K562 treated with DMSO at 1 percent for 48 hours (cell line): ENCODE data around the gene ACTRT2. TPM values are rescaled to one million over a fixed set of nuclear protein-coding genes. Genes with fewer than 3 reads are reported as not detected.

Source experiments
- total RNA-seq: library from RNA; unstranded; fragments of 300-600 nt; gene quantifications from 2 replicates; pipeline ENCODE4 v1.2.3, GENCODE V29; 2022; ENCODE audit warnings: low replicate concordance; ENCODE audit errors: extremely low read depth

ACTRT2 gene
- not detected in 2 replicates for total RNA-seq

DNA sequence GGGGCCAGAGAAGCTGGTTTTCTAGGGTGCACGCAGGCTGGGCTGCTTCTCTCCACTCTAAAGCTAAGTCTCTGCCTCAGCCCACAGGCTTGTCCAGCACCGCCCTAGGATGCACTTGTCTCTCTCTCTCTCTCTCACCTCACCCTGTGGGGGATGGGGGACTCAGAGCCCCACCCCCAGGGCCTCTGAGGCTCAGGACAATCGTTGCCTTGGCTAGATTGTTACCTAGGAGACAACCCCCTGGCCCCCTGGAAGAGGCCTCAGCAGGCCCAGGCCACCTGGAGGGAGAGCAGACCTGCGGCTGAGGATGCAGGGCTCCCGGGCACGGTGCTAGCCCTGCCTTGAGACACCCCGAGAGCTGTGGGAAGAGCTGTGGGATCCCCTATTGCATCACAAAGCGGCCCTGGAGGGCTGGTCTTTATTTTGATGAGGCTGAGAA lies at the start of gene ACTRT2:
Gene ACTRT2 (plus strand): TSS at position 235 of the 439 bp plus-strand sequence. CDS start 220 bp downstream, outside the sequence.

DNA sequence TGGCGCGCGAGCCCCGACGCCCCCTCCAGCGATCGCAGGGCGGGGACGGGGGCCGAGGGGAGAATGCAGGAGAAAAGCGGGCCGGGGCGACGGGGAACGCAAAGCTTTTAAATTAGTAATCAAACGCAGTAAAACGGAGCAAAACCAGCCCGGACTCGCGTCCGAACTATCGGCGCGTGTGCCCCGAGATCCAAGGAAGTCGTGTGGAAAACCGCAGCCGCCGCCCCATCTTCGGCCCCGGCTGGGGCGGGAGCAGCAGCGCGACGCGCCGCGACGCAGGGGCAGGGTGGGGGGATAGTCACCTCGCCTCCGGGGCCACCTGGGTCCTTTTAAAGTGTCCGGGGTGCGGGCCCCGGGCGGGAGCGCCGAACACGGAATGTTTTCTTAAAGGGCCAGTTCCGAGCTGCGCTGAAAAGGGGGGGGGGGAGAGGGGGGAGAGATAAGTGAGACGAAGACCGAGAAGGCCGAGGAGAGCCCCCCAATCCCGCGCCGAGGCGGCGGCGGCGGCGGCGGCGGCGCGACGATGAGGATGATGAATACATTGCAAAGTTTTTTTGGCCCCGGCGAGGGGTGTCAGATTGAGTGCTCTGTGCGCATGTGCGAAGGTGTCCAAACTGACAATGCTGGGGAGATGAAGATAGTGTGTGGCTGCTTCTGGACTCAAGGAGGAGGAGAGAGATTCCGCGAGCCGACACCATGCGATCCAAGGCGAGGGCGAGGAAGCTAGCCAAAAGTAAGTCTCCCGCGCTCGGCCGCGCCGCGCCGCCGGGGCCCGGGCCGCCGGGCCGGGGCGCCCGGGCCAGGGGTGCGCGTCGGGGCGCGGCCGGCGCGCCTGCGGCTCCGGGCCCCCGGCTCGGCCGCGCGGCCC lies 47.5 kb downstream of the ACTRT2 start, which contains the start of gene PRDM16:
Gene PRDM16 (plus strand): TSS at position 640 of the 868 bp plus-strand sequence. CDS start 57 bp downstream, at position 697.

Other genes with a start within 250 kb of the ACTRT2 start
- not detected in 2 replicates for gene TTC34, start 219.8 kb upstream of the ACTRT2 start, total RNA-seq
- not detected in 2 replicates for gene PRDM16, start 47.7 kb downstream of the ACTRT2 start, total RNA-seq